Hepatocyte (in vitro differentiated cells): ENCODE data around the gene TRNT1.

Experiments
- EZH2 ChIP-seq: fragments of 200-600 bp; sonication (generic); IDR thresholded peaks from 2 replicates; pipeline ENCODE4 v1.6.1; 2016; ENCODE audit warnings: antibody characterized with exemption, mild to moderate bottlenecking, borderline replicate concordance
- EZH2phosphoT487 ChIP-seq: fragments of 200-600 bp; sonication (generic); IDR thresholded peaks from one replicate; pipeline ENCODE4 v1.6.1; 2018; ENCODE audit warnings: antibody characterized with exemption, mild to moderate bottlenecking, low read depth, moderate library complexity; ENCODE audit not compliant: unreplicated experiment, severe bottlenecking
- TF ChIP-seq, protein P1 (sequence below): fragments of 200-600 bp; sonication (generic); IDR thresholded peaks from 2 replicates; pipeline ENCODE4 v1.5.1; 2016; ENCODE audit warnings: antibody characterized with exemption, mild to moderate bottlenecking; ENCODE audit not compliant: poor library complexity

DNA sequence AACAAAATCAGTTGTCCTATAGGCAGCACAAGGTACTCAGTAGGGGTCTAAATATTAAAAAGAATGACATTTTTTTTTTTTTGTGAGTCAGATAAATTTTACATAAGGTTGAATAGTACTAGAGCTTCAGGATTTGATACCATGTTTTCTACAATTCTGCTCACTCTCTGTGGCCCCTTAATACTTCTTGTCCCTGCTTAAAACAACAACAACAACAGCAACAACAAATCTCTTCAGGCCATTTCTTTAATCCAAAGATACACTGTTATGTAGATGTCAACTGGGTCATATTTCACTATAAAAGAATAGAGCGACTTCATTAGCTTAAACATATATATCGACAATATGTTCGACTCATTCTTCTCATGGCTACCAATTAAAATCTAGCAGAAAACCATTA lies 19.6 kb upstream of the TRNT1 start:
- TF ChIP-seq, protein P1, sequence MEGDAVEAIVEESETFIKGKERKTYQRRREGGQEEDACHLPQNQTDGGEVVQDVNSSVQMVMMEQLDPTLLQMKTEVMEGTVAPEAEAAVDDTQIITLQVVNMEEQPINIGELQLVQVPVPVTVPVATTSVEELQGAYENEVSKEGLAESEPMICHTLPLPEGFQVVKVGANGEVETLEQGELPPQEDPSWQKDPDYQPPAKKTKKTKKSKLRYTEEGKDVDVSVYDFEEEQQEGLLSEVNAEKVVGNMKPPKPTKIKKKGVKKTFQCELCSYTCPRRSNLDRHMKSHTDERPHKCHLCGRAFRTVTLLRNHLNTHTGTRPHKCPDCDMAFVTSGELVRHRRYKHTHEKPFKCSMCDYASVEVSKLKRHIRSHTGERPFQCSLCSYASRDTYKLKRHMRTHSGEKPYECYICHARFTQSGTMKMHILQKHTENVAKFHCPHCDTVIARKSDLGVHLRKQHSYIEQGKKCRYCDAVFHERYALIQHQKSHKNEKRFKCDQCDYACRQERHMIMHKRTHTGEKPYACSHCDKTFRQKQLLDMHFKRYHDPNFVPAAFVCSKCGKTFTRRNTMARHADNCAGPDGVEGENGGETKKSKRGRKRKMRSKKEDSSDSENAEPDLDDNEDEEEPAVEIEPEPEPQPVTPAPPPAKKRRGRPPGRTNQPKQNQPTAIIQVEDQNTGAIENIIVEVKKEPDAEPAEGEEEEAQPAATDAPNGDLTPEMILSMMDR: no peak
- TF ChIP-seq EZH2: no peak
- TF ChIP-seq EZH2phosphoT487: no peak
